Measurements from ENCODE around the gene HAUS1.

HAUS1 gene

DNA sequence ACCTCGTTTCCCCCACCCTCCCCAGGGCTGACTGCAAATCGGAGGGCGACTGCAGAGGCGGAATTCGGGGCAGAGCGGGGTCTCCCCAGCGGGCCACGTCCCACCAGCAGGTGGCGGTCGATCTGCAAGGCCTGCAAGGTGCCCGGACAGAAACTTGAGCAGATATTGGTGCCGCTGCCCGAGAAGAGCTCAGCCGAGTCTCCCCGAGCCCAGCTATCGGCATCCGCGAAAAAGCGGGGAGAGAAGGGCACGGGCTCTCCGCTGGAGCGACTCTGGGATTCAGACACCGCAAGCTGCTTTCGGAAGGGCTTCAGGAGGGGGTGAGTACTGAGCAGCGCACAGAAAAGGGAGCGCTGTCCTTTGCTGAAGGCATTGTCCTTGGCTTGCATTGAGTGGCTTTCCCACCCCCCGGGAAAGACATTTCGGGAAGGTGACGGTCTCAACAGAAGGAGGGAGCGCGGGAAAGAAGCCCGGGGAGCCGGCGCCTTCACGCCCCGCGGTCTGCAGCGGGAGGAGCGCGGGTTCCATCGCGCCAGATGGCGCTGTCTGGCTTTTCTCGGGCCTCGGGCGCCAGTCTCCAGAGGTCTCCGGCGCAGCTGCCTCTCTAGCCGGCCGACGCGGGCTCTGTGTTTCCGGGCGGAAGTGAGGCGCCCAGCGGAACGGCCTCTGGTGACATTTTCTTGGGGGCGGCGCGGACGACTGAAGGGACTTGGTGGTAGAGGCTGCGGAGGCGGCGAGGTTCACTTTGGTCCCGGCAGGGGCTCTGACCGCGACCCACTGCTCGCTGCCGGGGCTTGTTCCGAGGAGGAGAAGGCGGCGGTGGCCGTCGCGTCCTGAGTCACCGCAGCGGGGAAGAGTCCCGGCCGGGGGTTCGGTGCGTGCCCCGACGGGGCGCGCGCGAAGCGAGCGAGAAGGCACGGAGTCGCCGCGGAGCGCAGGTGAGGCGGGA lies 69.5 kb downstream of the HAUS1 start:
- TF ChIP-seq, protein P1, sequence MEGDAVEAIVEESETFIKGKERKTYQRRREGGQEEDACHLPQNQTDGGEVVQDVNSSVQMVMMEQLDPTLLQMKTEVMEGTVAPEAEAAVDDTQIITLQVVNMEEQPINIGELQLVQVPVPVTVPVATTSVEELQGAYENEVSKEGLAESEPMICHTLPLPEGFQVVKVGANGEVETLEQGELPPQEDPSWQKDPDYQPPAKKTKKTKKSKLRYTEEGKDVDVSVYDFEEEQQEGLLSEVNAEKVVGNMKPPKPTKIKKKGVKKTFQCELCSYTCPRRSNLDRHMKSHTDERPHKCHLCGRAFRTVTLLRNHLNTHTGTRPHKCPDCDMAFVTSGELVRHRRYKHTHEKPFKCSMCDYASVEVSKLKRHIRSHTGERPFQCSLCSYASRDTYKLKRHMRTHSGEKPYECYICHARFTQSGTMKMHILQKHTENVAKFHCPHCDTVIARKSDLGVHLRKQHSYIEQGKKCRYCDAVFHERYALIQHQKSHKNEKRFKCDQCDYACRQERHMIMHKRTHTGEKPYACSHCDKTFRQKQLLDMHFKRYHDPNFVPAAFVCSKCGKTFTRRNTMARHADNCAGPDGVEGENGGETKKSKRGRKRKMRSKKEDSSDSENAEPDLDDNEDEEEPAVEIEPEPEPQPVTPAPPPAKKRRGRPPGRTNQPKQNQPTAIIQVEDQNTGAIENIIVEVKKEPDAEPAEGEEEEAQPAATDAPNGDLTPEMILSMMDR (IDR thresholded peaks at IDR 0.05; ENCODE audit: low read depth, low read length), result peak; percentile 72

DNA sequence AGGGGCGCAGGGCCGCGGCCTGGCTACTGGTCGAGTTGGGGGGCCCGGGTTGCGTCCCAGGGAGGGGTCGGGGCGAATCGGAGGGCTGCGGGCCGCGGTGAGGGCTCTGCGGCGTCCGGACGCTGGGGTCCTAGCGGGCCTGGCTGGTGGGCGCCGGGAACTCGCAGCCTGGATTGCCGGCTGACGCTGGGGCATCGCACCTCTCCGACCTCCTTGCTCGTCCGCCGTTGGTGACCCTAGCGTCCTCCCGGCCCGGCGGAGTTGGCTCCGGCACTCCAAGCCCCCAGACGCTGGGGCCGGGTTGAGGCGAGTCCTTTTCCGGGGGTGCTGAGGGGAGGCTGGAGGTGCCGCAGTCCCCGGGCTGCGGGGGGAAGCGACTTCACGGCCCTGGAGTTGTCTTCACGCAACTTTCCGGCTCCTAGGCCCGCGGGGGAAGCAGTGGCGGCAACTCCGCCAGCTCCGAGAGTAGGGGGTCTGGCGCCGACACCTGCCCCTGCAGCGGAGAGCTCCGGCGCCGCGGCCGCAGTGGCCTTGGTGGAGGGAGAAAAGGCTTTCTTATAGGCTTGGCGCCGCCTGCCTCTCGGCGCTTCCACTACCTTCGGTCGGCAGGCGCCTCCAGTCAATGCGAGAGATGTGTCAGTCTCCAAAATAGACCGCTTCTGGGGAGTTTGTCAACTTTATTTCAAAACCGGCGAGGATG lies 70.3 kb downstream of the HAUS1 start:
- H3K36me3 ChIP-seq, result no peaks in the 10 kb centered on the region
- DNase-seq, result peak; percentile 19
- no peaks in the 10 kb centered on the region for H3K9me3 ChIP-seq
- no peaks in the 10 kb centered on the region for H3K4me1 ChIP-seq
- H3K4me3 ChIP-seq (ENCODE audit: low read depth, low read length), result peak overlapping the region; percentile 83
- H3K27me3 ChIP-seq, result no peaks in the 10 kb centered on the region
- TF ChIP-seq, protein P1 (IDR thresholded peaks at IDR 0.05; ENCODE audit: low read depth, low read length), result no peak

More for the DNA sequence above, 69.5 kb downstream of the HAUS1 start:
- H3K27me3 ChIP-seq, result no peaks in the 10 kb centered on the region
- peak; percentile 91 for DNase-seq
- H3K4me3 ChIP-seq (ENCODE audit: low read depth, low read length), result peak overlapping the region; percentile 83
- H3K9me3 ChIP-seq, result no peaks in the 10 kb centered on the region
- no peaks in the 10 kb centered on the region for H3K36me3 ChIP-seq
- no peaks in the 10 kb centered on the region for H3K4me1 ChIP-seq

DNA sequence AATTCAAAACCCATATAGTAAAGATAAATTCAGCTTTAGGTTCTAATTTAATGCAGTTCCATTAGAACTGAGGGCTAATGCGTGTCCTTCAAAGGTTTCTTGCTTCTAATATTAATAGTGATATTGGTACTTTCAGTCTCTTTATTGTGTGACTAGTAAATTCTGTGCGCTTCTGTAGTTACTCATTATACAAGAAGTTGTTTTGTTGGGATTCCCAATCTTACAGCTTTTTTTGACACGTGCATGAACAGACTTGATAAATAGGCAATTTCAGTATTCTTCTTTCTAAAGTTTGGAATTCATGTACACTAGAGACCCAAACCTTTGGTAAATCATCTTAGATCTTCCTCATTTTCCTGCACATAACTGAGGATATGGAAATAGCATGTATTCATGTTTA lies 71.8 kb downstream of the HAUS1 start:
- no peak overlapping the region for H3K4me3 ChIP-seq (ENCODE audit: low read depth, low read length)
- no peaks in the 10 kb centered on the region for H3K9me3 ChIP-seq
- DNase-seq, result no peak
- H3K4me1 ChIP-seq, result no peaks in the 10 kb centered on the region
- TF ChIP-seq, protein P1 (IDR thresholded peaks at IDR 0.05; ENCODE audit: low read depth, low read length), result no peak
- H3K27me3 ChIP-seq, result no peaks in the 10 kb centered on the region
- no peaks in the 10 kb centered on the region for H3K36me3 ChIP-seq

All from BE2C (cell line).